D721Med (cell line): Measurements from ENCODE around the gene PUDP.

ENCODE experiments used
- DNase-seq: peaks from one replicate; pipeline ENCODE4 v3.0.0; 2011; ENCODE audit warnings: low spot score; ENCODE audit not compliant: insufficient read length
- FAIRE-seq: peaks from 2 replicates; lab custom pipeline; 2011; peaks lifted over from hg19 to GRCh38; lab: Jason Lieb, UNC
- TF ChIP-seq, protein P1 (sequence below): IDR thresholded peaks from 2 replicates; pipeline ENCODE4 v1.5.1; 2012; ENCODE audit warnings: mild to moderate bottlenecking, control low read depth; ENCODE audit not compliant: insufficient read depth; ENCODE audit errors: missing control alignments

PUDP gene

DNA sequence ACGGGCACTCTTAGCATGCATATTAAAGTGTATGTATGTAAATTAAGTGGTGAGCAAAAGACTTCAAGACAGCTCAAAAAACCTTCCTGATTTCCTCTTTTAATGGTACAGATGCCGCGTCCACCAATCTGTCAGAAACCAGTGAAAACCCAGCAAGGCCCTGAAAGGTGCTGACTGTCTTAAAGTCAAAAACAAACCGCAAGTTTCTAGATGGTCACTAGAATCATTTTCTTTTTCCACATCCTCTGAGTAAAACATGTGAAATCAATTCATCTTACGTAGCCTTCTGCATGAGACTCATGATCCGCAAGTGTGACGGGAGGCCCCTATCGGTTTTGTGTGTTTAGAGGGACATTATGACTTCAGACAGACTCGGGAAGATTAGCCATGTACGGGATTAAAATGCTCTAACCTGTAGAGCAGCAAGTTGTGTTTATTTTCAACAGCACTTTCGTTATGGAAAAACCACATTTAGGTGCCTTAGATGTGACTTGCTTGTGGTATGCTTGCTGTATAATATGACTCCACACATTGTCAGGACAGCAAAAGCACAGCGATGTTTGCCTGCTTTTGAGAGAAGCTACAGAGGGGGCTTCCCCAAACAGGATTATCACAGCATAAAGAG, 88.6 kb downstream of the PUDP start:
- DNase-seq (no peak), FAIRE-seq (no peak)
- TF ChIP-seq, protein P1, sequence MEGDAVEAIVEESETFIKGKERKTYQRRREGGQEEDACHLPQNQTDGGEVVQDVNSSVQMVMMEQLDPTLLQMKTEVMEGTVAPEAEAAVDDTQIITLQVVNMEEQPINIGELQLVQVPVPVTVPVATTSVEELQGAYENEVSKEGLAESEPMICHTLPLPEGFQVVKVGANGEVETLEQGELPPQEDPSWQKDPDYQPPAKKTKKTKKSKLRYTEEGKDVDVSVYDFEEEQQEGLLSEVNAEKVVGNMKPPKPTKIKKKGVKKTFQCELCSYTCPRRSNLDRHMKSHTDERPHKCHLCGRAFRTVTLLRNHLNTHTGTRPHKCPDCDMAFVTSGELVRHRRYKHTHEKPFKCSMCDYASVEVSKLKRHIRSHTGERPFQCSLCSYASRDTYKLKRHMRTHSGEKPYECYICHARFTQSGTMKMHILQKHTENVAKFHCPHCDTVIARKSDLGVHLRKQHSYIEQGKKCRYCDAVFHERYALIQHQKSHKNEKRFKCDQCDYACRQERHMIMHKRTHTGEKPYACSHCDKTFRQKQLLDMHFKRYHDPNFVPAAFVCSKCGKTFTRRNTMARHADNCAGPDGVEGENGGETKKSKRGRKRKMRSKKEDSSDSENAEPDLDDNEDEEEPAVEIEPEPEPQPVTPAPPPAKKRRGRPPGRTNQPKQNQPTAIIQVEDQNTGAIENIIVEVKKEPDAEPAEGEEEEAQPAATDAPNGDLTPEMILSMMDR, result no peak

DNA sequence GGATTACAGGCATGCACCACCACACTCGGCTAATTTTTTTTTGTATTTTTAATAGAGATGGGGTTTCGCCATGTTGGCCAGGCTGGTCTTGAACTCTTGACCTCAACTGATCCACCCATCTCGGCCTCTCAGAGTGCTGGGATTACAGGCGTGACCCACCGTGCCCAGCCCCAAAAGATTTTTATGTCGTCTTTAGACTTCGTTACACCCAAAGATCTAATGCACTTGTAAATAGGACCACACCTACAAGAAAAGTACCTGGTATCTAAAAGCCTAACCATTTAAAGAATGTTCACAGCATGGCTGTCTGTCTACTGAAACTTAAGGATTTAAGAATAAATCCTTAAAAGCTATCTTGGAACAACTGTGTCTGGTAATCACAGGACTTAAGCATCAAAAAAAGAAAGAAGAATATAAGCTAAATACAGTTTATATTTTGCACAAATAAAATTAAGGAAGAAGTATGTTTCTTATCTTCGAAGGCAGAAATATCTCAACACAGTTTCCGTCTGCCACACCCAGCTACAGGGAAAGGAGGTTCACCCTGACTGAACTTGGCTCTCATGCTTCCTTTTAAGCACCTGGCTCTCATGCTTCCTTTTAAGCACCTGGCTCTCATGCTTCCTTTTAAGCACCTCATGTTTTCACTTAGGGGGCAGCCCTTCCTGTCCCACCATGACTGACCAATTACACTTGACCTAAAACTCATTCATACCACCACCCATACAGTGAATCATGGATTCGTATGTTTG, 92.4 kb downstream of the PUDP start:
- no peak for FAIRE-seq
- TF ChIP-seq, protein P1, result no peak
- DNase-seq, result no peak

DNA sequence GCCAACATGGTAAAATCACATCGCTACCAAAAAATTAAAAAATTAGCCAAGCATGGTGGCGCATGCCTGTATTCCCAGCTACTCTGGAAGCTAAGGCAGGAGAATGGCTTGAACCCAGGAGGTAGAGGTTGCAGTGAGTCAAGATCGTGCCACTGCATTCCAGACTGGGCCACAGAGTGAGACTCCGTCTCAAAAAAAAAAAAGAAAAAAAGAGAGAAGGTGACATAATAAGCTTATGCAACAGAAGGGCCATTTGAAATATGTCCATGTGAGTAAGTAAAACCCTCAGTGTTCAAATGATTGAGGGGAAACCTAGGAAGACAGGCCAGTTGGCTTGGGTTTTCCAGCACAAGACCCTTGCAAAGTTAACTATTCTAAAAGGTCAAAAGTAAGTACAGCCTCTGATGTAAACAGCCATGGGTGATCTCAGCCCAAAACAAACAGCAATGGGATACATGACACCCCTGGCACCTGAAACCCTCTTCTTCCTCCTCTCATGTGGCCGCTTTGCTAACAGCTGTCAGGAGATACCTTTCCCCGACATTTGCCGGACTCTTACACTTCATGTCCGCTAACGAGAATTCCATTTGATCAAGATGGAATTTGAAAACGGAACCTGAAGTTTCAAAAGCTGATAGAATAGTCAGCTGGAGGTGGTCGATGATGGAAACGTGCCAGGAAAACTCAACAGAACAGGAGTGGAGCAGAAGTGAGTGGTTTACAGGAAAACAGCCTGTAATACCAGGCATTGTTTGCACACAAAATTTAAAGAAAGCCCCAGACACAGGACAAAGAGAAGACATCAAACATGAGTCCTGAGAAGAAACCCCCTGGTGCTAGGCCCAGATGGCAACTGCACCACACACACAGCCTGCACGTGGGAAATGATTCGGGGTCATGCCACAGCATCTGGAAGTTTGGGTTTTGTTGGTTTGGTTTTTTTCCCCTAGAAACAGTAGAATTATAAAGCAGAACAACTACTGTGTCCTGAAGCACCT, 93.4 kb downstream of the PUDP start:
- FAIRE-seq (no peak), DNase-seq (no peak)
- TF ChIP-seq, protein P1, result no peak

DNA sequence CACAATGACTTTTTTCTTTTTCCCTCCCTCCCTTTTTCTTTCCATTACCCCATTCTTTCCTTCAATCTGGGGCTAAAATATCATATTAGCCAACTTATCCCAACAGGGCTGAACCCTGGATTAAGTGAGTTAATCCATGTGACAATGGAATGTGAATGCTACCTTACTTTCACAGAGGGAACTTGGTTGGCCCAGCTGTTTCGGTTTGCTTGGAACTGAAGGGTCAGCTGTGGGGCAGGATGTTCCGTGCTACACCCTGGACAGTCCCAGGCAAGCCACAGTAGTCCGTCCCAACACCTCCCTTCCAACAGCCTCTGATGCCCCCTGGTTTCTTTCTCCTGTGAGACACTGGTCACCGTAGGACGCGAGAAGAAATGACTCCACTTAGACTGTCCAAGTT, 95.4 kb downstream of the PUDP start:
- TF ChIP-seq, protein P1, result no peak
- DNase-seq (no peak), FAIRE-seq (no peak)

DNA sequence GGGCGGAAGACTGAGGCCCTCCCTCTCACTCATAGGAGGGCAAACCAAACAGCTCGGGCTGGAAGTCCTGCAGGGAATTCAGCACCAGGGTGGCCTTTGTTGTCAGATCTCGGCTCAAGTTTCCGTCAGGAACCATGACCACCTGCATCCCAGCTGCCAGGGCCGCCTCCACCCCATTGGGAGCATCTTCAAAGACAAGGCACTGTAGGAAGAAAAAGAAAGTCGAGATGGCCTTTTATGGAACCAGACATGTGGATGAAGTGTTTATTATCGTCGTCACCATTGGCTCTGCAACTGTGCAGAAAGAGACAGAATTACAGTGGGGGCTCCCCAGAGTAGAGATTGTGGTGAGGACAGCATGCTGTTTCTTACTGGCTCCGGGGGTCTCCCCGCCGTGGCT, 97.7 kb downstream of the PUDP start:
- TF ChIP-seq, protein P1, result no peak
- FAIRE-seq (no peak), DNase-seq (no peak)

DNA sequence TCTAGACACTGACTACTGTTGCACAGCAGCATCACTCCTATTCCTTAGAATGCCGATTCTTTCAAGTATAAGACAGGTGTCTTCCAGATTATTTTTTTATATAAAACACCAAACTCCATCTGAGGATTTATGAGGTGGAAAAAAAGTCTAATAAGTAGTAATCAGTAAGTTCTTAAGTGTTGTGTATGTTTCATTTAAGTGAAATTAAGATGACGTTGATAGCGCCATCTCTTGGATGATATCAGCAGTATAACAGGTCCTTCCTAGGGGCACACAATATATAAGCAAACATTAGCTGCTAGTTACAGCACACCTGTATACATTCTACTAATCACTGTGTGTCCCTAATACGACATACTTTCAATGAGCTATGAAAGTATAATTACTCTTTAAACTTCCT, 100.0 kb downstream of the PUDP start:
- FAIRE-seq, result no peak
- TF ChIP-seq, protein P1, result no peak
- DNase-seq, result no peak
